ENCODE measurements around the gene GINS3.
A peak's percentile ranks its signal among the peaks of the same experiment; 100 is the strongest.

GINS3 gene

GRCh38 chr16:58392215-58393137 lies at the start of gene GINS3:
Gene GINS3, plus strand, starts transcription at chr16:58392471. Its CDS starts 131 bp downstream, at chr16:58392602.
- DNase-seq (ENCODE audit: low read depth, low spot score), result peak; percentile 90
- TF ChIP-seq CTCF (IDR thresholded peaks at IDR 0.05; ENCODE audit: low read depth, low read length), result no peak
- peak within 1 kb of the TSS; percentile 68 for H3K4me3 ChIP-seq (ENCODE audit: low read depth, low read length)
- in situ Hi-C loops (cut with HindIII; ENCODE audit: low sequenced_read_pairs), result no loop called here

GRCh38 chr16:58343562-58343961 lies 48.7 kb upstream of the GINS3 start:
- no peak overlapping the region for H3K4me3 ChIP-seq (ENCODE audit: low read depth, low read length)
- no peak for DNase-seq (ENCODE audit: low read depth, low spot score)
- in situ Hi-C loops (cut with HindIII; ENCODE audit: low sequenced_read_pairs), result no loop called here
- TF ChIP-seq CTCF (IDR thresholded peaks at IDR 0.05; ENCODE audit: low read depth, low read length), result no peak

- TF ChIP-seq CTCF (IDR thresholded peaks at IDR 0.05; ENCODE audit: low read depth, low read length), result peak; percentile 8
- DNase-seq (ENCODE audit: low read depth, low spot score), result no peak
- no peak overlapping the region for H3K4me3 ChIP-seq (ENCODE audit: low read depth, low read length)
- in situ Hi-C loops (cut with HindIII; ENCODE audit: low sequenced_read_pairs), result no loop called here
These were observed 46.5 kb upstream of the GINS3 start for GRCh38 chr16:58345574-58346354.

GRCh38 chr16:58346831-58347371 lies 45.4 kb upstream of the GINS3 start:
- H3K4me3 ChIP-seq (ENCODE audit: low read depth, low read length), result no peak overlapping the region
- no peak for TF ChIP-seq CTCF (IDR thresholded peaks at IDR 0.05; ENCODE audit: low read depth, low read length)
- in situ Hi-C loops (cut with HindIII; ENCODE audit: low sequenced_read_pairs), result no loop called here
- no peak for DNase-seq (ENCODE audit: low read depth, low spot score)

GRCh38 chr16:58348986-58349385 lies 43.3 kb upstream of the GINS3 start:
- no peak for DNase-seq (ENCODE audit: low read depth, low spot score)
- TF ChIP-seq CTCF (IDR thresholded peaks at IDR 0.05; ENCODE audit: low read depth, low read length), result no peak
- H3K4me3 ChIP-seq (ENCODE audit: low read depth, low read length), result no peak overlapping the region
- in situ Hi-C loops (cut with HindIII; ENCODE audit: low sequenced_read_pairs), result no loop called here

- TF ChIP-seq CTCF (IDR thresholded peaks at IDR 0.05; ENCODE audit: low read depth, low read length), result no peak
- no peak overlapping the region for H3K4me3 ChIP-seq (ENCODE audit: low read depth, low read length)
- in situ Hi-C loops (cut with HindIII; ENCODE audit: low sequenced_read_pairs), result no loop called here
- DNase-seq (ENCODE audit: low read depth, low spot score), result no peak
These were observed 39.6 kb upstream of the GINS3 start for GRCh38 chr16:58352690-58353089.

All from astrocyte of the spinal cord (primary cell).